Calu3 (cell line): ENCODE results near the gene DYNC1H1. TPM values are rescaled to one million over a fixed set of nuclear protein-coding genes. Genes with fewer than 3 reads are reported as not detected.

Experiments used
- BruUV-seq: library from RNA; stranded (reverse); fragments of 400-500 nt; replicated peaks from 2 replicates; lab custom pipeline; 2021; lab: Mats Ljungman, UMichigan
- CTCF ChIA-PET: fragments of 300-600 bp; sonication (Branson Sonifier 250); formaldehyde crosslinking; loops from one replicate; lab custom pipeline; 2022; ENCODE audit warnings: antibody characterized with exemption; lab: Charles Lee
- DNase-seq: peaks from one replicate; pipeline ENCODE4 v3.0.0; 2022
- H3K27ac Mint-ChIP-seq: one replicate; pipeline ENCODE4 v1.8.0; 2022; ENCODE audit warnings: mixed read lengths; ENCODE audit not compliant: unreplicated experiment
- H3K27me3 Mint-ChIP-seq: one replicate; pipeline ENCODE4 v1.8.0; 2022; ENCODE audit warnings: mixed read lengths; ENCODE audit not compliant: unreplicated experiment
- H3K36me3 Mint-ChIP-seq: one replicate; pipeline ENCODE4 v1.8.0; 2022; ENCODE audit warnings: mild to moderate bottlenecking, moderate library complexity, mixed read lengths; ENCODE audit not compliant: insufficient read depth, unreplicated experiment
- H3K4me1 Mint-ChIP-seq: one replicate; pipeline ENCODE4 v1.8.0; 2022; ENCODE audit warnings: mild to moderate bottlenecking, low read depth, mixed read lengths; ENCODE audit not compliant: unreplicated experiment
- H3K4me3 Mint-ChIP-seq: one replicate; pipeline ENCODE4 v1.8.0; 2022; ENCODE audit warnings: mild to moderate bottlenecking, low read depth, moderate library complexity, mixed read lengths; ENCODE audit not compliant: unreplicated experiment
- H3K9me3 Mint-ChIP-seq: one replicate; pipeline ENCODE4 v1.8.0; 2022; ENCODE audit warnings: low read depth, mixed read lengths; ENCODE audit not compliant: unreplicated experiment
- CTCF ChIP-seq: fragments of 200-600 bp; IDR thresholded peaks from one replicate; pipeline ENCODE4 v1.8.0; 2022; ENCODE audit warnings: antibody characterized with exemption; ENCODE audit not compliant: unreplicated experiment
- intact Hi-C: fragments of 100-400 bp; cut with micrococcal nuclease; formaldehyde crosslinking; loops from one replicate; pipeline ENCODE4 v1.10.0; 2022; ENCODE audit not compliant: unreplicated experiment
- total RNA-seq: library from RNA; stranded (reverse); gene quantifications from 2 replicates; pipeline ENCODE4 v1.2.3, GENCODE V29; 2022

Gene DYNC1H1
- total RNA-seq, 1 experiment from 2014 or later, result 529 TPM

DNA sequence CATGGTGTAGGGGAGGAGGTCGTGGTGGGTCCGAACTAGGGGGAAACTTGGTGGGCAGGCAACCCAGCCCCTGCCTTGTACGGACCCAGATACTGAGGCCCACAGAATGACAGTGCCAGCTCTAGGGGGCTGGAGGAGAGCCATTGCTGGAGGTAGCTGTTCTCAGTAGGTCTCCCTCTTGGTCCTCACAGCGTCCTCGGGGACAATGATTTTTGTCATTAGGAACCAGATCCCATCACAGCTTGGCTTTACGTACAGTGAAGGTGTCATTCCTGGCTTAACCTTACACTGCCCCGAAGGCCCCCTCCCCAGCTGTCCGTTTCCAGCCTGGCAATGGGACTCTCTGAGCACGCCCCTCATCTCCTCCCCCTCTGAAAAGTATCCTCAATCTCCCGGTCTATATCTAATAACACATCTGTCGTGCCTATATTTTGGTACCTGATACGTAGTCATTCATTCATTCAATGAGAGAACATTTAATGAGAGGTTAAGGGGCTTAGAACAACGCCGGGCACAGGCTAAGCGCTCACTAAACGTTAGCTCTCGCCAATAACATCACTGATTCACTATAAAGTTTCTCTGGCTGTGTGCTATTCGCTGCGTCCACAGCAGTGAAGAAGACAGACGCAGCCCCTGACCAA, 597 bp upstream of the DYNC1H1 start:
- Mint-ChIP-seq H3K36me3 (peaks cover 32% of the 10 kb centered on the region), H3K4me3 (peak overlapping the region; percentile 87), H3K27me3 (no peaks in the 10 kb centered on the region), H3K4me1 (peaks cover 47% of the 10 kb centered on the region), H3K9me3 (no peaks in the 10 kb centered on the region), H3K27ac (peak overlapping the region; percentile 44)
- BruUV-seq, result no TSS peak
- no peak for DNase-seq
- intact Hi-C loops, result loop anchor here (10.0 kb wide), 1 partner anchor 61 kb away; no protein-coding TSS in a partner anchor
- CTCF ChIA-PET, result no interaction called here
- TF ChIP-seq CTCF, result no peak

- peak overlapping the region; percentile 61 for H3K27ac Mint-ChIP-seq
- H3K4me1 Mint-ChIP-seq, result peaks cover 48% of the 10 kb centered on the region
- no TSS peak for BruUV-seq
- peaks cover 36% of the 10 kb centered on the region for H3K36me3 Mint-ChIP-seq
- H3K9me3 Mint-ChIP-seq, result no peaks in the 10 kb centered on the region
- intact Hi-C loops, result loop anchor here (10.0 kb wide), 1 partner anchor 60 kb away; no protein-coding TSS in a partner anchor
- H3K27me3 Mint-ChIP-seq, result no peaks in the 10 kb centered on the region
- peak overlapping the region; percentile 87 for H3K4me3 Mint-ChIP-seq
- TF ChIP-seq CTCF, result no peak
- peak; percentile 64 for DNase-seq
- CTCF ChIA-PET, result no interaction called here
These were observed 790 bp downstream of the DYNC1H1 start for GRCh38 chr14:101965181-101965544.

GRCh38 chr14:101965770-101966722, 1.7 kb downstream of the DYNC1H1 start:
- TSS peak; percentile 31 for BruUV-seq
- Mint-ChIP-seq H3K36me3 (peaks cover 43% of the 10 kb centered on the region), H3K9me3 (no peaks in the 10 kb centered on the region), H3K4me3 (peak overlapping the region; percentile 87), H3K27ac (peak overlapping the region; percentile 74), H3K4me1 (peaks cover 47% of the 10 kb centered on the region), H3K27me3 (no peaks in the 10 kb centered on the region)
- no peak for DNase-seq
- intact Hi-C loops, result loop anchor here (10.0 kb wide), 1 partner anchor 59 kb away; no protein-coding TSS in a partner anchor
- CTCF ChIA-PET, result no interaction called here
- no peak for TF ChIP-seq CTCF

GRCh38 chr14:101966742-101967141, 2.4 kb downstream of the DYNC1H1 start:
- Mint-ChIP-seq H3K27ac (peak overlapping the region; percentile 74), H3K4me1 (peaks cover 40% of the 10 kb centered on the region), H3K9me3 (no peaks in the 10 kb centered on the region), H3K27me3 (no peaks in the 10 kb centered on the region), H3K4me3 (peak overlapping the region; percentile 87), H3K36me3 (peaks cover 43% of the 10 kb centered on the region)
- CTCF ChIA-PET, result no interaction called here
- TF ChIP-seq CTCF, result no peak
- intact Hi-C loops, result loop anchor here (10.0 kb wide), 1 partner anchor 58 kb away; no protein-coding TSS in a partner anchor
- DNase-seq, result no peak
- no TSS peak for BruUV-seq
